ENCODE data around the gene DNAJA3.

The DNAJA3 gene

DNA sequence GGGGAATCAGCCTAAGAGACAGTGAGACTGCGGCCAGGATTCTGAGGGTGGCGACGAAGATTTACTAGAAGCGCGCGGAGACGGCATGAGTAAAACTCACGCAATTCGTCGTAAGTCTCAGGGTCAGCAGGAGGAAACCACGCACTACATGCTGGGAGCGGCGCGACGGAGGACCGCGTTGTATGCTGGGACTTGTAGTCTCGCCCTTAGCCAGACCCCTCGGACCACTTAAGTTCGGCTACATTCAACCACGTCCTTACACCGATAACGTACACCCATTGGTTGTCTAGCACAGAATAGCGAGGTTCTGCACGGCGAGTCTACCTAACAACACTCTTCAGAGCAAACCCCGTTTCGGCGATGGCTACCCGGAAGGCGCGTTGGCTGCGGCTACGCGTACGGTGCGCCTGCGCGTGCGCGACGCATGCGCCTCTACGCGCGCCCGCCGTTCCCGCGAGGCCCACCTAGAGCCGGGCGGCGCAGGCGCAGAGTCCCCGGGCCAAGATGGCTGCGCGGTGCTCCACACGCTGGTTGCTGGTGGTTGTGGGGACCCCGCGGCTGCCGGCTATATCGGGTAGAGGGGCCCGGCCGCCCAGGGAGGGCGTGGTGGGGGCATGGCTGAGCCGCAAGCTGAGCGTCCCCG is at the start of gene DNAJA3:
Gene DNAJA3, plus strand, starts transcription at position 491 of the 643 bp plus-strand sequence. Its CDS starts 14 bp downstream, at position 505.
- peak; percentile 95 to 97 for DNase-seq

DNA sequence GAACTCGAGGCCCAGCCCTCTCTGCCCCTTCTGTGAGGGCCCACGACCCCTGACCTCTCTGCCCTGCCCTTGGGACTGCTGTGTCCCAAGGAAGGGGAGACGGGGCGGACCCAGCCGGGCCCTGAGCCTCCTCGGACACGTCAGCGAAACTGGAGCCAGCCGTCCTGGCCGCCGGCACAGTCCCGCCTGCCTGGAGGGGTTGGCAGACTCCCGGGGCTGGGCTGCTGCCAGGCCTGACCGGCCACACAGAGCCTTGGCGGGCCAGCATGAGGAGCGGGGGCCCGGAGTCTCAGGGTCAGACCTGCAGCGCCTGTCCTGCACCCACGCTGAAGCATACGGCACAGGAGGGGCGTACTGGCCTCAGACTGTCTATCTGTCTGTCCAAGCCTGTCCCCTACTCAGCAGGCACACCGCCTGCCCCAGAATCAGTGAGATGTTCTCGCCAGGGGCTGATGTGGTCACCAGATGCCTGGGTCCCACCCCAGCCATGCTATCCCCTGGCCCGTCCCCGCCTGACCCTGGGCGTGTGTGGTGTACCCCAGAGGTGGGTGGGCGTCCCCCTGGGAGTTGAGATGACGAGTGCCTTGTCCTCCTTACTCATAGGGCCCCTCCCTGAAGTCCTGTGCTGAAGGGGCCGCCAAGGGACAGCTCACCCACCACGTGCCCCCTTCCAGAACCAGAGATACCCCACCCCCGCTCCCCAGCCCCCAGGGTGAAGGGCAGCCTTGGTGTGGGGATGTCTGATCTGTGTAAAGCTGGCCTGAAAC is 49.4 kb upstream of the DNAJA3 start:
- DNase-seq: peak in 1 of 2 experiments; percentile 42

- no peak for DNase-seq
These were observed 48.6 kb upstream of the DNAJA3 start for GRCh38 chr16:4376893-4377572.

- no peak for DNase-seq
These were observed 48.0 kb upstream of the DNAJA3 start for GRCh38 chr16:4377573-4378154.

- no peak for DNase-seq
These were observed 47.5 kb upstream of the DNAJA3 start for GRCh38 chr16:4378161-4378666.

DNA sequence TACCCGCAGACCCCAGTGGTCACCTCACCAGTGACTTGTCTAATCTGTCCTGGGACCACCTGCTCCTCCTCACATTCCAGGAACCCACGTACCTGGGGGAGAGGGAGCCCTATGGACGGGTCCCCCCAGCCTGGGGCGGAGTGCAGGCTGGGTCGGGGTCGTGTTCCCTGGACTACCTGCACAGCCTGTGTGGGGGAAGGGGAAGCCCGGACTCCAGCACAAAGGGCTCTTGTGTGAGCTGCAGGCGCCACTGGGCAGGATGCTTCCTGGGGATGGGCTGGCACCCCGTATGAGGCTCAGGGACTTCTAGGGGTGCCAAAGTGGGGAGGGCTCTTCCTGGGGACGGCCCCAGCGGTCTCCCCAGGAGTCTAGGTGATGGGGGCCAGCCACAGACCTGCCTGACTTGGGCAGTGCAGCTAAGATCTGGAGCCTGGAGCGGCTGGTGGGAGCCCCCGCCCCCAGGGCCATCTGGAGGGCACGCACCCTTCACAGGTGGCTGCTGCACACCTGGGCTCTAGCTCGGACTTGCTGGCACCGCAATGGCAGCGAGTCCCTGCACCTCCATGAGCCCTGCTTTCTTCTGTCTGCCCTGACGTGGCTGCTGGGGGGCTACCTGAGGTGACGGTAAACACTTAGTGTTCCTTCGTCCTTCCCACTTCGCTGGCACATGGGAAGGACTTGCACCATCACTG is 46.5 kb upstream of the DNAJA3 start:
- DNase-seq: no peak

- DNase-seq: no peak
These were observed 45.3 kb upstream of the DNAJA3 start for GRCh38 chr16:4380119-4381063.

GRCh38 chr16:4381072-4381934 is 44.4 kb upstream of the DNAJA3 start:
- no peak for DNase-seq

DNA sequence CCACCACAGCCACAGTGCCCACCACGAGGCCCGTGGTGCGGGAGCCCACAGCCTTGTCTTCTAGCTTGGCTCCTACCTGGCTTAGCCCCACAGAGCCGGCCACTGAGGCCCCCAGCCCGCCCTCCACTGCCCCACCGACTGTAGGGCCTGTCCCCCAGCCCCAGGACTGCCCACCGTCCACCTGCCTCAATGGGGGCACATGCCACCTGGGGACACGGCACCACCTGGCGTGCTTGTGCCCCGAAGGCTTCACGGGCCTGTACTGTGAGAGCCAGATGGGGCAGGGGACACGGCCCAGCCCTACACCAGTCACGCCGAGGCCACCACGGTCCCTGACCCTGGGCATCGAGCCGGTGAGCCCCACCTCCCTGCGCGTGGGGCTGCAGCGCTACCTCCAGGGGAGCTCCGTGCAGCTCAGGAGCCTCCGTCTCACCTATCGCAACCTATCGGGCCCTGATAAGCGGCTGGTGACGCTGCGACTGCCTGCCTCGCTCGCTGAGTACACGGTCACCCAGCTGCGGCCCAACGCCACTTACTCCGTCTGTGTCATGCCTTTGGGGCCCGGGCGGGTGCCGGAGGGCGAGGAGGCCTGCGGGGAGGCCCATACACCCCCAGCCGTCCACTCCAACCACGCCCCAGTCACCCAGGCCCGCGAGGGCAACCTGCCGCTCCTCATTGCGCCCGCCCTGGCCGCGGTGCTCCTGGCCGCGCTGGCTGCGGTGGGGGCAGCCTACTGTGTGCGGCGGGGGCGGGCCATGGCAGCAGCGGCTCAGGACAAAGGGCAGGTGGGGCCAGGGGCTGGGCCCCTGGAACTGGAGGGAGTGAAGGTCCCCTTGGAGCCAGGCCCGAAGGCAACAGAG is 43.5 kb upstream of the DNAJA3 start:
- no peak for DNase-seq

DNA sequence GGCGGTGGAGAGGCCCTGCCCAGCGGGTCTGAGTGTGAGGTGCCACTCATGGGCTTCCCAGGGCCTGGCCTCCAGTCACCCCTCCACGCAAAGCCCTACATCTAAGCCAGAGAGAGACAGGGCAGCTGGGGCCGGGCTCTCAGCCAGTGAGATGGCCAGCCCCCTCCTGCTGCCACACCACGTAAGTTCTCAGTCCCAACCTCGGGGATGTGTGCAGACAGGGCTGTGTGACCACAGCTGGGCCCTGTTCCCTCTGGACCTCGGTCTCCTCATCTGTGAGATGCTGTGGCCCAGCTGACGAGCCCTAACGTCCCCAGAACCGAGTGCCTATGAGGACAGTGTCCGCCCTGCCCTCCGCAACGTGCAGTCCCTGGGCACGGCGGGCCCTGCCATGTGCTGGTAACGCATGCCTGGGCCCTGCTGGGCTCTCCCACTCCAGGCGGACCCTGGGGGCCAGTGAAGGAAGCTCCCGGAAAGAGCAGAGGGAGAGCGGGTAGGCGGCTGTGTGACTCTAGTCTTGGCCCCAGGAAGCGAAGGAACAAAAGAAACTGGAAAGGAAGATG is 42.8 kb upstream of the DNAJA3 start:
- DNase-seq: no peak

GRCh38 chr16:4383591-4384444 is 41.9 kb upstream of the DNAJA3 start:
- no peak for DNase-seq

- DNase-seq: no peak
These were observed 41.1 kb upstream of the DNAJA3 start for GRCh38 chr16:4384509-4384942.

- no peak for DNase-seq
These were observed 40.4 kb upstream of the DNAJA3 start for GRCh38 chr16:4385066-4385788.

DNA sequence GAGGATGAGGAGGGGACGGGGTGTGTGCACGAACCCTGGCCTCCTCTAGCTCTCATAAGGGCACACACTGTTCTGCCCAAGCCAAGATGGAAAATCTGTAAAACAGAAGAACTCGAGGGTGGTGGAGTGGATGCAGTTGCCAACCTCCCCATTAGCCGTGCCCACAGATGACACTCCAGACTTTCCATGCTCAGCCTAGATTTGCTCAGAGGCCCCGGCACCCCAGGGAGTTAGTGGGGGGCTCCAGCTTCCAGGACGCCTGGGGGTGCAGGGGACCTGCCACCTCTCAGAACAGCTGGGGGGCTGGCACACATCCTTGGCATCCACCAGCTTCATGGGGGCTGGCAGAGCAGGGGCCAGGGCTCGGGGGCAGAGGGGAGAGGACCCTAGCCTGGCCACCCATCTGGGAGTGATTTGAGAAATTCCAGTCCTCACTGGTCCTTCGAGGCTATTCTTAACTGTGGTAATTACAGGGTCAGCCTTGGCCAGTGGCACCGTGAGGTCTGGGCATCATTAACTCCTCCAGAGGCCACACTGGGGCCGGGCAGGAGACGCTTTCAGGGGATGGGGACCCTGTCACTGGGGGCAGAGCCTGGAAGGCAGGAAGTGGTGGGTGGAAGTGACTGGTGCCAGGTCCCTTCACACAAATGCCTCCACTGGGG is 39.7 kb upstream of the DNAJA3 start:
- no peak for DNase-seq

DNA sequence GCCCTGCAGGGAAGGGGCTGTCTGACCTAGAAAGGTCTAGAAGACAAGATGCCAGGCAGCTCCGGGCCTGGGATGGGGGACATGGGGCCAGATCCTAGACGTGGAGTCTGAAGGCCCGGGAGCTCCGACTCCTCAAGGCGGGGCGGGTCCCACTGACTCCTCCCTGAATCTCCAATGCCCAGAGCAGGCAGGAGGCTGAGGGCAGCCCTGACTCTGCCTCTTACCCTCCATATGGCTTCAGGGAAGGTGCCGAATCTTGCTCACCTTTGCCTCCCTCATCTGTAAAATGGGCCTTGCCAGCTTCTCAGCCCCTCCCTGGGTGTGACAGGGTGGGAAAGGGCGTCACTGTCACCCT is 39.2 kb upstream of the DNAJA3 start:
- DNase-seq: no peak

- DNase-seq: no peak
These were observed 38.6 kb upstream of the DNAJA3 start for GRCh38 chr16:4386951-4387565.
